ENCODE measurements around the gene TCTA. TPM values are rescaled to one million over a fixed set of nuclear protein-coding genes. Genes with fewer than 3 reads are reported as not detected.

TCTA gene
- polyA plus RNA-seq, 1 of the 3 experiments (the other 2 are of a cell fraction) = 42.1 TPM

DNA sequence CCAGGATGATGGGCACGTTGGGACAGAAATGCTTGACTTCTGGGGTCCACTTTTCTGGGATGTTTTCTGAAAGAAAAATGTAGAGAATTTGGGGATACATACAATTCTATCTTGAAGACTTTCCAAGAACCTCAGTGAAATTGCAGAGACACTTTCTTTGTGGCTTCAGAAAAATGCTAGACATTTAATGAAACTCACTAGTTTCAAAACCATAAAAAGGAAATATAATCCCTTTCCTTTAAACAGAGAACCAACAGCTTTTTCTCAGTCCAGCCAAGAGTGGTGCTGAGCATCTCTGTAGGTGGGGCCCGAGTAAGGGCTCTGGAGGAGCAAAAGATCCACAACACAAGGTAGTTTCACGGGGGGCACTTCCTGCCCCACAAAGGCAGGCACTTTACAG lies 49.7 kb upstream of the TCTA start:
- Histone ChIP-seq H3K9ac (no peak overlapping the region), H3K9me2 (no peaks in the 10 kb centered on the region), H3K36me3 (replicated peaks in 1 of 2; ENCODE audit: control insufficient read depth in 1 of 2, insufficient read depth in 2 of 2, low read length in 1 of 2) (peaks cover 16 to 65% of the 10 kb centered on the region in 2 experiments), H3F3A (replicated peaks; ENCODE audit: insufficient read depth) (peaks cover 42% of the 10 kb centered on the region), H2AFZ (ENCODE audit: low read depth) (no peak overlapping the region), H3K79me2 (ENCODE audit: insufficient read depth) (peaks cover 73% of the 10 kb centered on the region), H3K9me3 (no peaks in the 10 kb centered on the region), H3K27me3 (ENCODE audit: insufficient read depth) (no peaks in the 10 kb centered on the region), H3K27ac (ENCODE audit: low read depth in 2 of 2, low read length in 1 of 2) (peak overlapping the region; percentile 4 to 16; a peak in 2 of 4 replicates), H3K4me3 (ENCODE audit: low read depth in 2 of 2, low read length in 1 of 2) (no peak overlapping the region), H4K20me1 (ENCODE audit: insufficient read depth) (peaks cover 15% of the 10 kb centered on the region; the same call in 1 of the 2 replicates), H3K4me1 (ENCODE audit: control insufficient read depth in 1 of 2, insufficient read depth in 2 of 2, low read depth in 1 of 2, low read length in 1 of 2) (peaks cover 14 to 20% of the 10 kb centered on the region in 2 experiments; a peak in 3 of 4 replicates), H3K4me2 (no peak overlapping the region)
- TF ChIP-seq, protein P1, sequence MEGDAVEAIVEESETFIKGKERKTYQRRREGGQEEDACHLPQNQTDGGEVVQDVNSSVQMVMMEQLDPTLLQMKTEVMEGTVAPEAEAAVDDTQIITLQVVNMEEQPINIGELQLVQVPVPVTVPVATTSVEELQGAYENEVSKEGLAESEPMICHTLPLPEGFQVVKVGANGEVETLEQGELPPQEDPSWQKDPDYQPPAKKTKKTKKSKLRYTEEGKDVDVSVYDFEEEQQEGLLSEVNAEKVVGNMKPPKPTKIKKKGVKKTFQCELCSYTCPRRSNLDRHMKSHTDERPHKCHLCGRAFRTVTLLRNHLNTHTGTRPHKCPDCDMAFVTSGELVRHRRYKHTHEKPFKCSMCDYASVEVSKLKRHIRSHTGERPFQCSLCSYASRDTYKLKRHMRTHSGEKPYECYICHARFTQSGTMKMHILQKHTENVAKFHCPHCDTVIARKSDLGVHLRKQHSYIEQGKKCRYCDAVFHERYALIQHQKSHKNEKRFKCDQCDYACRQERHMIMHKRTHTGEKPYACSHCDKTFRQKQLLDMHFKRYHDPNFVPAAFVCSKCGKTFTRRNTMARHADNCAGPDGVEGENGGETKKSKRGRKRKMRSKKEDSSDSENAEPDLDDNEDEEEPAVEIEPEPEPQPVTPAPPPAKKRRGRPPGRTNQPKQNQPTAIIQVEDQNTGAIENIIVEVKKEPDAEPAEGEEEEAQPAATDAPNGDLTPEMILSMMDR (IDR thresholded peaks at IDR 0.05) = no peak
- TF ChIP-seq, protein P2, sequence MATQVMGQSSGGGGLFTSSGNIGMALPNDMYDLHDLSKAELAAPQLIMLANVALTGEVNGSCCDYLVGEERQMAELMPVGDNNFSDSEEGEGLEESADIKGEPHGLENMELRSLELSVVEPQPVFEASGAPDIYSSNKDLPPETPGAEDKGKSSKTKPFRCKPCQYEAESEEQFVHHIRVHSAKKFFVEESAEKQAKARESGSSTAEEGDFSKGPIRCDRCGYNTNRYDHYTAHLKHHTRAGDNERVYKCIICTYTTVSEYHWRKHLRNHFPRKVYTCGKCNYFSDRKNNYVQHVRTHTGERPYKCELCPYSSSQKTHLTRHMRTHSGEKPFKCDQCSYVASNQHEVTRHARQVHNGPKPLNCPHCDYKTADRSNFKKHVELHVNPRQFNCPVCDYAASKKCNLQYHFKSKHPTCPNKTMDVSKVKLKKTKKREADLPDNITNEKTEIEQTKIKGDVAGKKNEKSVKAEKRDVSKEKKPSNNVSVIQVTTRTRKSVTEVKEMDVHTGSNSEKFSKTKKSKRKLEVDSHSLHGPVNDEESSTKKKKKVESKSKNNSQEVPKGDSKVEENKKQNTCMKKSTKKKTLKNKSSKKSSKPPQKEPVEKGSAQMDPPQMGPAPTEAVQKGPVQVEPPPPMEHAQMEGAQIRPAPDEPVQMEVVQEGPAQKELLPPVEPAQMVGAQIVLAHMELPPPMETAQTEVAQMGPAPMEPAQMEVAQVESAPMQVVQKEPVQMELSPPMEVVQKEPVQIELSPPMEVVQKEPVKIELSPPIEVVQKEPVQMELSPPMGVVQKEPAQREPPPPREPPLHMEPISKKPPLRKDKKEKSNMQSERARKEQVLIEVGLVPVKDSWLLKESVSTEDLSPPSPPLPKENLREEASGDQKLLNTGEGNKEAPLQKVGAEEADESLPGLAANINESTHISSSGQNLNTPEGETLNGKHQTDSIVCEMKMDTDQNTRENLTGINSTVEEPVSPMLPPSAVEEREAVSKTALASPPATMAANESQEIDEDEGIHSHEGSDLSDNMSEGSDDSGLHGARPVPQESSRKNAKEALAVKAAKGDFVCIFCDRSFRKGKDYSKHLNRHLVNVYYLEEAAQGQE (IDR thresholded peaks at IDR 0.05; ENCODE audit: low read depth, low read length) = no peak
- TF ChIP-seq, protein P3, sequence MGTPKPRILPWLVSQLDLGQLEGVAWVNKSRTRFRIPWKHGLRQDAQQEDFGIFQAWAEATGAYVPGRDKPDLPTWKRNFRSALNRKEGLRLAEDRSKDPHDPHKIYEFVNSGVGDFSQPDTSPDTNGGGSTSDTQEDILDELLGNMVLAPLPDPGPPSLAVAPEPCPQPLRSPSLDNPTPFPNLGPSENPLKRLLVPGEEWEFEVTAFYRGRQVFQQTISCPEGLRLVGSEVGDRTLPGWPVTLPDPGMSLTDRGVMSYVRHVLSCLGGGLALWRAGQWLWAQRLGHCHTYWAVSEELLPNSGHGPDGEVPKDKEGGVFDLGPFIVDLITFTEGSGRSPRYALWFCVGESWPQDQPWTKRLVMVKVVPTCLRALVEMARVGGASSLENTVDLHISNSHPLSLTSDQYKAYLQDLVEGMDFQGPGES (IDR thresholded peaks at IDR 0.05; ENCODE audit: low read depth, low read length) = no peak
- TF ChIP-seq TCF12 (IDR thresholded peaks at IDR 0.05) (no peak), CHD2 (IDR thresholded peaks at IDR 0.05; ENCODE audit: low read length, partially characterized antibody) (no peak), SMC3 (IDR thresholded peaks at IDR 0.05; ENCODE audit: low read depth, low read length) (no peak), RAD21 (IDR thresholded peaks at IDR 0.05; ENCODE audit: low read length) (no peak), MEF2A (IDR thresholded peaks at IDR 0.05; ENCODE audit: borderline replicate concordance, low read depth) (no peak), EZH2phosphoT487 (IDR thresholded peaks at IDR 0.05; ENCODE audit: borderline replicate concordance, low read depth) (no peak)
- ChIA-PET POLR2A (no interaction called here), CTCF (interaction anchor here (0.6 to 2.0 kb wide), 2 partner anchors 166 to 191 kb away, joined by 3 to 4 read pairs; partner anchors contain the start of gene KLHDC8B)
- no peak for DNase-seq
- WGBS (ENCODE audit: low lambda C conversion rate) = 94% methylated on average over 3 of the region's 3 CpGs

Data from SK-N-SH (cell line).